COLO668 (cell line): ENCODE data around the gene KIRREL3.
"Not testable (repeated sequence)": the region's sequence is repeated elsewhere in the genome, so short reads cannot be mapped to it uniquely, and the experiment has no call there.

ENCODE experiments used
- DNase-seq: peaks from one replicate; lab custom pipeline; 2025; ENCODE audit not compliant: unreplicated experiment; lab: John Stamatoyannopoulos, UW

KIRREL3 gene

GRCh38 chr11:126959700-126960099 is 40.9 kb downstream of the KIRREL3 start:
- no peak for DNase-seq

DNA sequence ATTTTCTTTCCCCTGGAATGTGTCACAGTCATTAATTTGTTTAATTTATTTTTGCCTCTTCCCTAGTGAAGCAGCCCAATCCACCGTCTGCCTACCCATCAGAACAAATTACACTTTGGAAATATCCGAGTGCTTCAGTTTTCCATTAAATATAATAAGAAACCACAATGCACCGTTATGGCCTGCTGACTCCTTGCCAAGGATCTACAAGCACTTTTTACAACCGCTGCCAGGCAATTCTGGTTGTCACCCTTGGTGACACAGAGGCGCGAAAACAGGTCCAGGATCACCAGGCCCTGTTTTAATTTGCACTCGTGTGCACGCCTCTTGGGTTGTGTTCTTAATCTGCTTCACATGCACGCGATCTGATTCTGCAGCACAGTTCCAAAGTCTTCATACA is 43.9 kb downstream of the KIRREL3 start:
- no peak for DNase-seq

DNA sequence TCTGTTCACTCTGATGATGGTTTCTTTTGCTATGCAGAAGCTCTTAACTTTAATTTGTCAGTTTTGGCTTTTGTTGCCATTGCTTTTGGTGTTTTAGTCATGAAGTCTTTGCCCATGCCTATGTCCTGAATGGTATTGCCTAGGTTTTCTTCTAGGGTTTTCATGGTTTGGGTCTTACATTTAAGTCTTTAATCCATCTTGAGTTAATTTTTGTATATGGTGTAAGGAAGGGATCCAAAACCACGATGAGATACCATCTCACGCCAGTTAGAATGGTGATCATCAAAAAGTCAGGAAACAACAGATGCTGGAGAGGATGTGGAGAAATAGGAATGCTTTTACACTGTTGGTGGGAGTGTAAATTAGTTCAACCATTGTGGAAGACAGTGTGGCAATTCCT is 48.0 kb downstream of the KIRREL3 start:
- not testable (repeated sequence) for DNase-seq

DNA sequence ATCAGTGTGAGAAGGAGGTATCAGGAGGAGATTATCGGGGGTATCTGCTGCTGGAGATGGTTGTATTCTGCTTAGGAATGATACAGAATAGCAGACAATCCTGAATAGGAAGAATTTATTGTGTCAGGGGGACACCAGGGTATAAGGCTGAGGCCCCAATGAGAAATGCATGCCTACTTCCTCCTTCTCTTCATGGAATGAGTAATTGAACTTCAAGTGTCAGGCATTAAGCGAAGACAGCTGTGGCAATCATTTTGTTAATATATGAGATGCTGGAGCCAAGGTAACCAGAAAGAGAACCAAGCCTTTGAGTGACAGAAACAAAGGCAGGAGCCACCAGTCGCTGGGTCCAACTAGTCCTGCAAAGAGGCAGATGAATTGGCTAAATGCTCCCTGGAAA is 49.1 kb downstream of the KIRREL3 start:
- DNase-seq: no peak

GRCh38 chr11:126949066-126949891 is 51.3 kb downstream of the KIRREL3 start:
- no peak for DNase-seq

- DNase-seq: no peak
These were observed 52.0 kb downstream of the KIRREL3 start for GRCh38 chr11:126948563-126948962.

DNA sequence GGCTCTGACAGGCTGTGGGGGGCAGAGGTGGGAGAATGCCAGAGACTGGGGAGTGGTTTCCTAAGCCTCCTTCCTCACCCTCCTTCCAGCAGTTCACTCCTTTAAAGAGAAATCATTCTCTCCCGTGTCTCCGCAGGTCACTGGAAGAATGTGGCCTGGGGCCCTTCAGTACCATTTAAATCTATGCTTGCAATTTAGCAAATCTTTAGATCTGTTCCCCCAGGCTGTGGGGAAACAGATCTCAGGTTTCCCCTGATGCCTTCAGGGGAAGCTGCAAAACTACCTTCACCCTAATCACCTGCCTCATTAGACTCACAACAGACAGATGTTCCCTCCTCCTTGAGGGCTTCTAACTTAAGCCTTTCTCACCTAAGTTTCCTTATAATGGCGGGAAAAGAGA is 55.3 kb downstream of the KIRREL3 start:
- DNase-seq: no peak

GRCh38 chr11:126943316-126943715 is 57.3 kb downstream of the KIRREL3 start:
- no peak for DNase-seq

GRCh38 chr11:126942146-126942545 is 58.4 kb downstream of the KIRREL3 start:
- DNase-seq: no peak

GRCh38 chr11:126939552-126939951 is 61.0 kb downstream of the KIRREL3 start:
- no peak for DNase-seq

GRCh38 chr11:126938718-126939117 is 61.9 kb downstream of the KIRREL3 start:
- DNase-seq: no peak

GRCh38 chr11:126930091-126930841 is 70.3 kb downstream of the KIRREL3 start:
- no peak for DNase-seq

DNA sequence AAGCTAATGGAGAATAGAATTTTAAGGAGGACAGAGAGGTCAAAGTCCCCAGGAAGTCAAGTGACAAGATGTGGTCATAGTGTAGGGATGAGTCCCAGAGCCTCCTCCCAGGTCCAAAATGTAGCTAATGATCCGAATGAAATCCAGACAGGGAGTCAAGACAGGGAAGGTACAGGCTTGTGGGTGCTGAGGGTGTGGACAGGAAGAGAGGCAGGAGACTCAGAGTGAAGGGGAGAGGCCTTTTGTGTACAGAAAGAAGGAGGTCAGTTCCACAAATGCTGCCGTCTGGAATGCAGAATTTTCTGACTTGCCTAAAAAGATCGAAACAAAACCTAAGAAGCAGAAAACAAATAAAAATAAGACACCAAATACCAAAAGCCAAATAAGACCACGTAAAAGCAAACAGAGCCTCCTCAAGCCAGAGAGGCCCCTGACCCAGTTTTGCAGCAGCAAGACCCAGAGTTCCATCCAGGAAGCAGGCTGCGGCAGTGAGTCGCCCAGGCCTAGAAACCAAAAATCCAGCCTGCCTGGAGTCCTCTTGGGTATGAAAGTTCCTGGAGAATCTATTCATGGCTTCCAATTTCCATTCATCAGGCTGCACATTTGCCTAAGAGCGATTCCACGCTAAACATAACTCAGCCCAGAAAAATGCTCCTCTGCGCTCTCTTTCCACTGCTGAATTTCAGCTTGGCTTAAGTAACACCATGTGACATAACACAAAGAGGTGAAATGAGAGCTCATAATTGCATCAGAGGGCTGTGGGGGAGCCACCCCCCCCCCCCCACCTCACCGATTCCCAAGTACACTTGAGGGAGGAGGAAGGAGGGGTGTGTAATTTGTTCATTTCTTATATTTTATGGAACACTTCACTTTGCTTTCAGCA is 71.2 kb downstream of the KIRREL3 start:
- DNase-seq: no peak

- DNase-seq: no peak
These were observed 72.9 kb downstream of the KIRREL3 start for GRCh38 chr11:126927623-126928022.

GRCh38 chr11:126926376-126926791 is 74.2 kb downstream of the KIRREL3 start:
- no peak for DNase-seq

DNA sequence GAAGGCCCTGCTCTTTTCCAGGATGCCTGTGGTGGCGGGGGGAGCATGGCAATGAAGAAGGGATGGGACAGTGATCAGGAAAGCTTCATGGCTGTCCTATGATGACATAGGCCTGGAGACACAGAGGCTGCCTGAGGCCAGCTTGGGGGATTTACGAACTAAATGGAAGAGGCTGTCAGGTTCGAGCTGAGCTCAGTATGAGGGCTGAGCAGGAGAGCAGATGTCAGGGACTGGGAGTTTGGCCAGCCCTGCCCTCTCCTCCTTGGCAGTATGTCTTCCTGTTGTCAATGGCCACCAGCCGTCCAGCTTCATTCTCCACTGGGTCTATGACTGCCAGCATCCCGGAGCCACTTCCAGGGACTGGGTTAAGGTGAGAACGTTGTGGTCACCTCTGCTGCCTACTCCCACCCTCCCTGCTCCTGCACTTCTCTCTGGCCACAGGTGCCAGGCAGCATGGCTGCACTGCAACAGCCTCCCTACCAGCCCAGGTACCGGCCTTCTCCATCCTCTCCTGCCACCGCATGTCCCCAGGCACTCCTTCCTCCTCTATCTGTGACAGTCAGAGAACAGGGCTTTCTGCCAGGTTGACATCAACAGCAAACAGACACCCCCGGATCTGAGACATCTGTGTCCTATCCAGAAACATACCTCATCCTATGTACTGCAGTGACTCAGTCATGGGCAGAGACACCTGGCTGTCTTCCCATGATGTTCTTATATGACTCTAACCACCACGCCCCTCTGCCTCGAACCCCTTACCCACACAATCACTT is 75.1 kb downstream of the KIRREL3 start:
- DNase-seq: no peak

DNA sequence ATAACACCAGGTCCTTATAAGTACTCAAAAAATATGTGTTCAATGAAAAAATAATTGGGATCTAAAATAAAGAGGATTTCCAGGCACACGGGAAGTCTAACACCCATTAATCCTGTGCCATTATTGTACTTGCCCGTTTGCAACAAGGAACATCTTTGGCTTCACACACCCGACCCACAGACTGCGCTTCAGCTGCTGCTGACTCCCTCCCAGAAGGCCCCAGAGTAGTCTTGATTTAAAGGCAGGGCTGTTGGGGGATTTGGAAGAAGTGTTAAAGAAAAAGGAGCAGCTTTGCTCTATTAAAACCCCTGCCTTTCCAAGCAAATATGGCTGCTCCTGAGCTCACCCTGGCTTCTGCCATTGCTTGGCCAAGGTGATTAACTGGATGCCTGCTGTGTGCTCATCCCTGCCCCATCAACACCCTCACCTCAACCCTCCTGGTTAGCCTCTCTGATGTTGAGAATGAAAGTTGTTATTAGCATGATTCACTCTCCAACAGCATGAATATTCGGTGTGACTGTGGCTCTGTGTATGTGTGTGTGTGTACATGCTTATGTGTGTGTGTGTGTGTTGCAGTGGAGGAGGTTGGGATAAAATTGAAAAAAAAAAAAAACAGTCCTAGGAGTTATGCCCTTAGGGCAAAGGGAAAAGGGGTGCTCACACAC is 76.1 kb downstream of the KIRREL3 start:
- DNase-seq: no peak

- peak; percentile 6 for DNase-seq
These were observed 79.7 kb downstream of the KIRREL3 start for GRCh38 chr11:126920833-126921232.

DNA sequence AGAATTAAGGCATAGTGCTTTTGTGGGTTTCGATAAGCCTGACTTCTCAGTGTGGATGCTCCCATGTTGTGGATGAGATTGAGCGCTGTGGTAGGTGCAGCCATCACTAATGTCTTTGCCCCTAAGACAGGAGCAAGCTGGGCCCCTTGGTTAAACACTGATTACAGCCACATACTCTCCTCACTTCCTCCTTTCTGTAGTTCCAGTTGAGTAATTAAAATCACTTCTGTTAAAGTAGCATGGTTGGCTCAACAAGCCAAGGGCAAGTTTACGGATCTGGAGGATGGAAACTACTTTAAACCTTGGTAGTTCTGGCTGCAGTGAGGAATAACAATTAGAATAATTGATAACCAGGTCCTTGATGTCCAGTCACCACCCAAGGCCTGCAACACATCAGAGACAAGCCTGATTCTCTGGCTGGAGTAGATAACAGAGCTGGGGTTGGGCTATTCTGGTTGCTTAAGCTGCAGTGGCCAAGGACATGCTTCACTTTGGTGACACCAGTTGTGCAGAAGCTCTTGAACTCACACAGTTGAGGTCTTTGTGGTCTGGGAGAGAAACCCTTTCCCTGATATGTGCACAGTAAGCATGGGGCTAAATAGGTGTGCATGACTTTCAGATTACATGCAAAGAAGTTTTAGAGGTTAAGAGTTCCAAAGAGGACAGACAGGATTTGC is 81.3 kb downstream of the KIRREL3 start:
- no peak for DNase-seq
